Activated naive CD4-positive, alpha-beta T cell treated with anti-CD3 and anti-CD28 coated beads, Interleukin-2, amount 50 U/mL, for 24 hours (primary cell): Measurements from ENCODE around the gene EPS8L2.

Experiments
- H3K27ac Mint-ChIP-seq: one replicate; pipeline ENCODE4 v1.8.0; 2021; ENCODE audit warnings: mild to moderate bottlenecking, mixed read lengths
- H3K27me3 Mint-ChIP-seq: one replicate; pipeline ENCODE4 v1.8.0; 2021; ENCODE audit warnings: mixed read lengths
- H3K36me3 Mint-ChIP-seq: one replicate; pipeline ENCODE4 v1.8.0; 2021; ENCODE audit warnings: mixed read lengths
- H3K4me1 Mint-ChIP-seq: one replicate; pipeline ENCODE4 v1.8.0; 2021; ENCODE audit warnings: mixed read lengths
- H3K4me3 Mint-ChIP-seq: one replicate; pipeline ENCODE4 v1.8.0; 2021; ENCODE audit warnings: mild to moderate bottlenecking, mixed read lengths
- H3K9me3 Mint-ChIP-seq: one replicate; pipeline ENCODE4 v1.8.0; 2021; ENCODE audit warnings: mixed read lengths

EPS8L2 gene

GRCh38 chr11:769887-770641, 64.0 kb downstream of the EPS8L2 start:
- Mint-ChIP-seq H3K4me3 (no peak overlapping the region), H3K36me3 (no peaks in the 10 kb centered on the region), H3K9me3 (no peaks in the 10 kb centered on the region), H3K4me1 (peaks cover 4% of the 10 kb centered on the region), H3K27ac (no peak overlapping the region), H3K27me3 (no peaks in the 10 kb centered on the region)

GRCh38 chr11:770642-771616, 64.9 kb downstream of the EPS8L2 start:
- Mint-ChIP-seq H3K36me3 (no peaks in the 10 kb centered on the region), H3K4me1 (peaks cover 11% of the 10 kb centered on the region), H3K27me3 (no peaks in the 10 kb centered on the region), H3K9me3 (no peaks in the 10 kb centered on the region), H3K4me3 (no peak overlapping the region), H3K27ac (no peak overlapping the region)

GRCh38 chr11:771617-772204, 65.7 kb downstream of the EPS8L2 start:
- H3K4me1 Mint-ChIP-seq, result peaks cover 17% of the 10 kb centered on the region
- no peak overlapping the region for H3K4me3 Mint-ChIP-seq
- H3K27me3 Mint-ChIP-seq, result no peaks in the 10 kb centered on the region
- H3K27ac Mint-ChIP-seq, result no peak overlapping the region
- no peaks in the 10 kb centered on the region for H3K36me3 Mint-ChIP-seq
- H3K9me3 Mint-ChIP-seq, result no peaks in the 10 kb centered on the region

GRCh38 chr11:772429-773390, 66.7 kb downstream of the EPS8L2 start:
- peaks cover 17% of the 10 kb centered on the region for H3K4me1 Mint-ChIP-seq
- H3K9me3 Mint-ChIP-seq, result no peaks in the 10 kb centered on the region
- no peak overlapping the region for H3K27ac Mint-ChIP-seq
- H3K27me3 Mint-ChIP-seq, result no peaks in the 10 kb centered on the region
- H3K36me3 Mint-ChIP-seq, result no peaks in the 10 kb centered on the region
- H3K4me3 Mint-ChIP-seq, result no peak overlapping the region

- no peaks in the 10 kb centered on the region for H3K27me3 Mint-ChIP-seq
- no peaks in the 10 kb centered on the region for H3K9me3 Mint-ChIP-seq
- peaks cover 17% of the 10 kb centered on the region for H3K4me1 Mint-ChIP-seq
- H3K4me3 Mint-ChIP-seq, result no peak overlapping the region
- H3K27ac Mint-ChIP-seq, result no peak overlapping the region
- H3K36me3 Mint-ChIP-seq, result no peaks in the 10 kb centered on the region
Measured at GRCh38 chr11:773425-773824, 67.4 kb downstream of the EPS8L2 start.

- Mint-ChIP-seq H3K4me3 (no peak overlapping the region), H3K36me3 (no peaks in the 10 kb centered on the region), H3K27ac (no peak overlapping the region), H3K9me3 (no peaks in the 10 kb centered on the region), H3K27me3 (no peaks in the 10 kb centered on the region), H3K4me1 (peaks cover 17% of the 10 kb centered on the region)
Measured at GRCh38 chr11:773830-774229, 67.8 kb downstream of the EPS8L2 start.

- peak overlapping the region; percentile 59 for H3K27ac Mint-ChIP-seq
- no peaks in the 10 kb centered on the region for H3K36me3 Mint-ChIP-seq
- no peaks in the 10 kb centered on the region for H3K9me3 Mint-ChIP-seq
- peak overlapping the region; percentile 81 for H3K4me3 Mint-ChIP-seq
- H3K4me1 Mint-ChIP-seq, result peaks cover 20% of the 10 kb centered on the region
- no peaks in the 10 kb centered on the region for H3K27me3 Mint-ChIP-seq
Measured at GRCh38 chr11:774873-775592, 69.0 kb downstream of the EPS8L2 start.

GRCh38 chr11:776263-776560, 70.2 kb downstream of the EPS8L2 start:
- H3K4me3 Mint-ChIP-seq, result peak overlapping the region; percentile 86
- H3K9me3 Mint-ChIP-seq, result no peaks in the 10 kb centered on the region
- H3K27me3 Mint-ChIP-seq, result no peaks in the 10 kb centered on the region
- H3K4me1 Mint-ChIP-seq, result peaks cover 25% of the 10 kb centered on the region
- H3K27ac Mint-ChIP-seq, result peak overlapping the region; percentile 62
- H3K36me3 Mint-ChIP-seq, result no peaks in the 10 kb centered on the region

- Mint-ChIP-seq H3K36me3 (no peaks in the 10 kb centered on the region), H3K4me3 (peak overlapping the region; percentile 86), H3K27me3 (no peaks in the 10 kb centered on the region), H3K27ac (peak overlapping the region; percentile 62), H3K9me3 (no peaks in the 10 kb centered on the region), H3K4me1 (peaks cover 25% of the 10 kb centered on the region)
Measured at GRCh38 chr11:776561-777287, 70.7 kb downstream of the EPS8L2 start.
